BJ (cell line): ENCODE data around the gene WWP2. TPM values are rescaled to one million over a fixed set of nuclear protein-coding genes. Genes with fewer than 3 reads are reported as not detected.
"Not testable (repeated sequence)": the region's sequence is repeated elsewhere in the genome, so short reads cannot be mapped to it uniquely, and the experiment has no call there.

Experiments used
- CTCF ChIA-PET: fragments of 350-600 bp; formaldehyde crosslinking; extraction: SDS; loops from one replicate; lab custom pipeline; 2021; ENCODE audit warnings: antibody characterized with exemption, inconsistent platforms; lab: Yijun Ruan, JAX
- POLR2A ChIA-PET: fragments of 300-600 bp; sonication (Branson Sonifier 250); formaldehyde crosslinking; extraction: SDS; loops from one replicate; lab custom pipeline; 2021; ENCODE audit warnings: antibody characterized with exemption; lab: Charles Lee
- DNase-seq: peaks from one replicate; pipeline ENCODE4 v3.0.0-alpha.2; 2011; ENCODE audit warnings: low read depth
- H3K27me3 ChIP-seq: 2 replicates; pipeline ENCODE4 v1.6.0; 2011; ENCODE audit warnings: low read length; ENCODE audit not compliant: control insufficient read depth, insufficient read depth
- H3K36me3 ChIP-seq: 2 replicates; pipeline ENCODE4 v1.5.1; 2011; ENCODE audit warnings: low read length; ENCODE audit not compliant: control insufficient read depth, insufficient read depth
- H3K4me3 ChIP-seq: 2 replicates; pipeline ENCODE4 v1.5.1; 2011; ENCODE audit warnings: low read depth, mild to moderate bottlenecking, control low read depth, low read length
- polyA plus RNA-seq: library from polyadenylated mRNA; depleted of rRNA; stranded (reverse); fragments of >200 nt; gene quantifications from 2 replicates; pipeline ENCODE4 v1.2.3, GENCODE V29; 2011
- TF ChIP-seq, protein P1 (sequence below): IDR thresholded peaks from 2 replicates; pipeline ENCODE4 v1.5.1; 2011; ENCODE audit warnings: low read depth, mild to moderate bottlenecking, control low read depth, inconsistent platforms, low read length, moderate library complexity; ENCODE audit not compliant: insufficient read depth

Gene WWP2
- polyA plus RNA-seq, 1 experiment: 16.8 TPM

DNA sequence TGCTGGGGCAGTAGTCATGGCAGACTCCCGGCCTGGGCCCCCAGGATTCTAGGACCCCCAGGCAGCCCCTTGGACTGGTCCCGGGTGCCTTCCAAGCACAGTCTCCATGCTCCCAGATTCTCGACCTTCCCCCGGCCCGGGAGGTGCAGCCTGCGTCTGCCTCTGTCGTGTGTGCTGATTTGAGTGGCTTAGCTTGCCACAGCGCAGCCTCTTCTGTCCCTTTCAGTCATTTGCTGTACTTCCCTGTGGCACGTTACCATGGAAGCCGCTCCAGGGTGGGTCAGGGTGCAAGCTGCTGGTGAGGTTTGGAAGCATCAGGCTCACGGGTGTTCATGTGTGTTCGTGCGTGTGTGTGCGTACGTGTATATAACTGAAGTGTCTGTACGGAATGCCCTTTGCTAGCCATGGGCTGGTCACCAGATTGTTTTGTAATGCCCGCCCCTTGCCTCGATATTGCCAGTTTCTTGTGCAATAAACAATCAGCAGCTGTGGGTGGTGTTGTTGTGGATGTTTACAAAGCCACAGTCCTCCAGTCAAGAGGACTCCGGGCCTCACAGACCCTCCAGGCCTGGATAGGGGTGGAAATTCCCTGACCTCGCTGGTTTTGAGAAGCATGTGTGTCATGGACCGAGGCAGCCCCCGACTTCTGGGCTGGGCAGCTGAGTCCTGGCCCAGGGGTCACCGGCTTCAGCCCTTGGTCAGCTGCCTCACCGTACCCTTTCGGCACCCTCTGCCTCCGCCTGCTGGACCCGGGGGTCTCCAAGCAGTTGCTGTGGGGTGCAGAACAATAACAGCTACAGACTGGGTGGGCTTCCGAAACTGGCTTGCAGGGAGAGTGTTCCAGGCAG, 179.3 kb downstream of the WWP2 start:
- POLR2A ChIA-PET: no interaction called here
- TF ChIP-seq, protein P1, sequence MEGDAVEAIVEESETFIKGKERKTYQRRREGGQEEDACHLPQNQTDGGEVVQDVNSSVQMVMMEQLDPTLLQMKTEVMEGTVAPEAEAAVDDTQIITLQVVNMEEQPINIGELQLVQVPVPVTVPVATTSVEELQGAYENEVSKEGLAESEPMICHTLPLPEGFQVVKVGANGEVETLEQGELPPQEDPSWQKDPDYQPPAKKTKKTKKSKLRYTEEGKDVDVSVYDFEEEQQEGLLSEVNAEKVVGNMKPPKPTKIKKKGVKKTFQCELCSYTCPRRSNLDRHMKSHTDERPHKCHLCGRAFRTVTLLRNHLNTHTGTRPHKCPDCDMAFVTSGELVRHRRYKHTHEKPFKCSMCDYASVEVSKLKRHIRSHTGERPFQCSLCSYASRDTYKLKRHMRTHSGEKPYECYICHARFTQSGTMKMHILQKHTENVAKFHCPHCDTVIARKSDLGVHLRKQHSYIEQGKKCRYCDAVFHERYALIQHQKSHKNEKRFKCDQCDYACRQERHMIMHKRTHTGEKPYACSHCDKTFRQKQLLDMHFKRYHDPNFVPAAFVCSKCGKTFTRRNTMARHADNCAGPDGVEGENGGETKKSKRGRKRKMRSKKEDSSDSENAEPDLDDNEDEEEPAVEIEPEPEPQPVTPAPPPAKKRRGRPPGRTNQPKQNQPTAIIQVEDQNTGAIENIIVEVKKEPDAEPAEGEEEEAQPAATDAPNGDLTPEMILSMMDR: no peak
- no peak for DNase-seq
- no peak overlapping the region for H3K4me3 ChIP-seq
- CTCF ChIA-PET: interaction anchor here (1.1 to 17.1 kb wide), 4 partner anchors 9 to 146 kb away, joined by 3 to 318 read pairs (median 21); no protein-coding TSS in a partner anchor
- H3K36me3 ChIP-seq: peaks cover 16% of the 10 kb centered on the region
- no peaks in the 10 kb centered on the region for H3K27me3 ChIP-seq

DNA sequence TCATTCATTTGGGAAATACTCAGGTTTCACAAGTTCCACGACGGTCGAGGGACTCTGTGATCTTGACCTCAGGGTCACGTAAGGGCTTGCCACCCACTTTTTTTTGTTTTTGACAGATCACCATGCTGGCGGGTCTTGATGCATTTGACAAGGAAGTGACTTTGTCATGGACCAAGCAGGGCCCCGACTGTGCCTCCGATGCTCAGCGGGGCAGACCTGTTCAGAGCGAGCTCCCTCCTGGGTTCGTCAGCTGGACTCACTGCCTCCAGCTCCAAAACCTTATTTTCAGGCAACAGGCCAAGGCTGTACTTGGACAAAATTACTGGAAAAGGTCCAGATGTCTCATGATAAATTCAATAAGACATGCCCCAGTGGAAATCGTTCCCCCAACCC, 180.0 kb downstream of the WWP2 start:
- Histone ChIP-seq H3K36me3 (peaks cover 12% of the 10 kb centered on the region), H3K4me3 (no peak overlapping the region), H3K27me3 (no peaks in the 10 kb centered on the region)
- ChIA-PET CTCF (interaction anchor here (1.1 to 5.2 kb wide), 3 partner anchors 10 to 143 kb away, joined by 3 to 37 read pairs (median 5); no protein-coding TSS in a partner anchor), POLR2A (no interaction called here)
- TF ChIP-seq, protein P1: no peak
- no peak for DNase-seq

DNA sequence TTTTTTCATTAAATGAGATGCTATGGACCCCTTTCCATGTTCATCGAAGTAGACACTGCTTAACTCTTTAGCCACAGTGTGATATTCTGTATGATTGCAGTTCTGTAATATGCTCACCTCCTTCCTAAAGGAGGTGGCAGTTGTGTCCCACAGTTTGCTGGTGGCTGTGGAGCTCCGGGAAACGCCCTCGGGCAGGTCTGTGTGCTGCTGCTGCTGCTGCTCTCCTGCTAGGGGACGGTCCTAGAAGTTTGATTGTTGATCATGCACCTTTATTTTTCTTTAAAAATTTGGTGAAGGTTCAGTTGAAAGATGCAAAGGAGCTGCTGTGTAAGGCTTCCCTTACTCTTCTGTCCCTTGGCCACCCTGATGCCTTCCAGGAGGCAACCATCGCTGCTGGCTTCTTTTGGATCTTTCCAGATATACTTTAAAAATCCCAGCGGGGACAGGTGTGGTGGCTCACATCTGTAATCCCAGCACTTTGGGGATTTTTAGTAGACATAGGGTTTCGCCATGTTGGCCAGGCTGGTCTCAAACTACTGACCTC, 180.6 kb downstream of the WWP2 start:
- Histone ChIP-seq H3K4me3 (no peak overlapping the region), H3K36me3 (peaks cover 8% of the 10 kb centered on the region), H3K27me3 (no peaks in the 10 kb centered on the region)
- CTCF ChIA-PET: interaction anchor here (1.1 to 5.2 kb wide), 2 partner anchors 13 to 144 kb away, joined by 3 to 37 read pairs; no protein-coding TSS in a partner anchor
- TF ChIP-seq, protein P1: no peak
- POLR2A ChIA-PET: no interaction called here
- no peak for DNase-seq

DNA sequence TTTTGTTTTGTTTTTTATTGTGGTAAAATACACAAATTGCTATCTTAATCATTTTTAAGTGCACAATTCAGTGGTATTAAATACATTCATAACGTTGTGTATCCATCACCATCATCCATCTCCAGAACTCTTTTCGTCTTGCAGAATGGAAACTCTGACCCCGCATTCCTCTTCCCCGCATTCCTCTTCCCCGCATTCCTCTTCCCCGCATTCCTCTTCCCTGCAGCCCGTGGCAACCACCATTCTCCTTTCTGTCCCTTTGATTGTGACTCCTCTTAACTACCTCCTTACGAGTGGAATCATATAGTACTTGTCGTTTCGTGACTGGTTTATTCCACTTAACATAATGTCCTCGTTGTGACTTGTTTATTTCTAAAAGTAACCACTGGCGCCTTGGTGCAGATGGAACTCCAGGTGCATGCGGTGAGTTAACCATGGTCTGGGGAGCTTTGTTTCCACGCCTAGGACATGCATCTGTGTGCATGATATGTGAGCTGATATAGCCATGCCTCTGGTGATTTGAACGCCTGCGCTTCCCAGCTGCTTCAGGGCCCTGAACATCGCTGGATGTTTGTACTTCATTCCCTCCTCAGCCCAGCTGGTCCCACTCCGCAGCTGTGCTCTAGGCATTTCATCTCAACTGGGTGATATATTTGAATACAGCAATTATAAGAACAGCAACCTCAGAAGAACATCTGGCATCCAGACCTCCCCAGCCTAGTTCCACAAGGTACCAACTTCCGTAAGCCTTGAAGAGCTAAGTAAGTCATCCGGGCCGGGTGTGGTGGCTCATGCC, 181.3 kb downstream of the WWP2 start:
- DNase-seq, POLR2A ChIA-PET: not testable (repeated sequence)
- CTCF ChIA-PET: interaction anchor here (0.6 to 0.9 kb wide), 3 partner anchors 8 to 148 kb away, joined by 3 to 4 read pairs (median 3); no protein-coding TSS in a partner anchor

DNA sequence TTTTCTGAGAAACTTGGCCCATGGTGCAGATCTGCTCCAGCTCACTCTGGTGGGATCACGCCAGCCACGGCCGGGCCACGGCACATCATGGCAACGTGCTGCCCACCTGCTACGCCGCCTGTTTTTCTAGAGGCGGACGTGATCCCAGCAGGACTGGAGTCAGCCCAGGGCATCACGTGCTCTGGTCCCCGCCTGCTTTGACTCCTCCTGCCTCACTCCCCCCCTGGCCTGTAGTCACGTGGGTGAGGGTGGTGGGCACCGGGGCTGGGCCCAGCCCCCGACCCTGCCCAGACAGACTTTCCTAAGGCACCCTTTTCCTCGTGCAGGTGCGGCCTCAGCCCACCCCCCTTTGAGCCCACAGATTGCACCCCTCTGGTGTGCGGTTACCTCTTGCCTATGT, 188.3 kb downstream of the WWP2 start:
- H3K4me3 ChIP-seq, DNase-seq, H3K36me3 ChIP-seq, CTCF ChIA-PET, POLR2A ChIA-PET, H3K27me3 ChIP-seq: not testable (repeated sequence)

More for the DNA sequence above, 181.3 kb downstream of the WWP2 start:
- H3K4me3 ChIP-seq, H3K27me3 ChIP-seq, H3K36me3 ChIP-seq: not testable (repeated sequence)

DNA sequence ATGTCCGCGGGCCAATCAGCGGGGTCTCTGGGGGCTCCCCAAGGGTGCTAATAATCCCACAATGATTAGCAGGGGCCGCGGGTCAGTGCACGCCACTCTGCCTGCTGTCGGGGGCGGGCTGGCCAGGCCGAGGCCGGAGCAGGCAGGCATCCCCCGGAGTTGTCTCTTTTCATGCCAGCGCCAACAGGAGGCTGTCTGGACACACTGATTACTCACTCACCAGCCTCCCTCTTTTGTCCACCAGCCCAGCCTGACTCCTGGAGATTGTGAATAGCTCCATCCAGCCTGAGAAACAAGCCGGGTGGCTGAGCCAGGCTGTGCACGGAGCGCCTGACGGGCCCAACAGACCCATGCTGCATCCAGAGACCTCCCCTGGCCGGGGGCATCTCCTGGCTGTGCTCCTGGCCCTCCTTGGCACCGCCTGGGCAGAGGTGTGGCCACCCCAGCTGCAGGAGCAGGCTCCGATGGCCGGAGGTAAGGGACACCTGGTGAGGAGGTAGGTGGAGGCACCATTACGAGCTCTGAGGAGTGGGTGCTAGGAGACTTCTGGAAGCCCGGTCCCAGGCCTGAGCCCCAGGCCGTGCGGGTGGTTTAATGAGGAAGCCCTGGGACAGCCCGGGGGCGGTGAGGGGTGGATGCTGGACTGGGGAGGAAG, 189.0 kb downstream of the WWP2 start, which contains the start of gene CLEC18A:
CLEC18A (plus strand) TSS at position 318 of the 655 bp plus-strand sequence; CDS start at position 351, 33 bp downstream.
- POLR2A ChIA-PET, H3K4me3 ChIP-seq, CTCF ChIA-PET, H3K36me3 ChIP-seq, H3K27me3 ChIP-seq, DNase-seq: not testable (repeated sequence)

DNA sequence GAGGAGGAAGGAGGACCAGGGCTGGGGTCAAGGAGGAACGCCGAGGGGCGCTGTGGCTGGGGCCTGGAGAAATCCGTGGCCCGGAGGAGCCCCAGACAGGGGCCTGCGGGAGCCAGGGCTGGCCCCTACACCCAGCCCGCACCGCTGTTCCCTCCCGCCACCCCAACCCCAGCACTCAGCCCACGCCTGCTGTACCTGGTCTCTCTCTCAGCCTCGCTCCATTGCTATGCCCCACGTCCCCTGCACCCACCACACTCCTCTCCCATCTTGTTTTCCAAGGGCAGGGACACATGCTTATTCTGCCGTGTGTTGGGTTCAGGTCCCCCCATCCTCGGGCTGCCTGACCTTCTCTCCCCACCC, 189.5 kb downstream of the WWP2 start:
- H3K36me3 ChIP-seq, H3K4me3 ChIP-seq, H3K27me3 ChIP-seq, DNase-seq, POLR2A ChIA-PET, CTCF ChIA-PET: not testable (repeated sequence)

DNA sequence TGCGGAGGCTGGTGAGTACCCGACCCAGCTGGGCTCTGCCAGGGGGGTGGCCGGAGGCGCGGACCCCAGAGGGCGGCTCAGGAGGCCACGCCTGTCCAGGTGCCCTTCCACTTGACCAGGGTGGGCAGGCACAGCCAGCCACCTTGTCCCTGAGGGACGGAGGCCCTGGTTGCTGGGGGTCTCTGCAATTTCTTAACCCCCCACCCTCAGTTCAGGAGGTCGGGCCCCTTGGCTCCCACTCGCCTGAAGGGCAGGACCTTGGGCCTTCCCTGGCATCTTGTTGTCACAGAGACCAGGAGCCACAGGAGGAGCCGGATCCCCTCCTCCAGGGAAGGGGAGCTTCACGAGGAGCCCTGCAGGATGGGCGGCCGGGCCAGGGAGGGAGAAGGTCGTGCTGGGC, 190.0 kb downstream of the WWP2 start:
- DNase-seq, H3K36me3 ChIP-seq, POLR2A ChIA-PET, H3K27me3 ChIP-seq, H3K4me3 ChIP-seq, CTCF ChIA-PET: not testable (repeated sequence)
